Neural cell (in vitro differentiated cells): ENCODE data around the gene ICAM2. TPM values are rescaled to one million over a fixed set of nuclear protein-coding genes. Genes with fewer than 3 reads are reported as not detected.

Experiments used
- H2AFZ ChIP-seq: fragments of 200-600, 300-800 bp; sonication (generic), shearing (Covaris generic); 2 replicates; pipeline ENCODE4 v1.6.0; 2014; ENCODE audit warnings: low read depth, mild to moderate bottlenecking, antibody characterized with exemption, low read length, moderate library complexity
- H3F3A ChIP-seq: fragments of 200-600 bp; shearing (Covaris generic); 2 replicates; pipeline ENCODE4 v1.6.1; 2016; ENCODE audit warnings: mild to moderate bottlenecking, moderate library complexity, mixed read lengths, antibody characterized with exemption, low read length; ENCODE audit not compliant: insufficient read depth, poor library complexity, severe bottlenecking
- H3K27ac ChIP-seq: fragments of 200-600, 300-800 bp; sonication (generic), shearing (Covaris generic); 2 replicates; pipeline ENCODE4 v1.5.1; 2014; ENCODE audit warnings: mild to moderate bottlenecking, low read length, moderate library complexity
- H3K27me3 ChIP-seq: fragments of 300-800, 200-600 bp; sonication (generic), shearing (Covaris generic); 2 replicates; pipeline ENCODE4 v1.6.0; 2014; ENCODE audit warnings: mild to moderate bottlenecking, low read depth, low read length, moderate library complexity; ENCODE audit not compliant: insufficient read depth
- H3K36me3 ChIP-seq: fragments of 300-800, 200-600 bp; sonication (generic), shearing (Covaris generic); 2 replicates; pipeline ENCODE4 v1.5.1; 2014; ENCODE audit warnings: mild to moderate bottlenecking, antibody characterized with exemption, low read length, moderate library complexity; ENCODE audit not compliant: insufficient read depth
- H3K4me2 ChIP-seq: fragments of 300-800, 200-600 bp; sonication (generic), shearing (Covaris generic); 2 replicates; pipeline ENCODE4 v1.6.0; 2014; ENCODE audit warnings: mild to moderate bottlenecking, low read length
- H3K4me3 ChIP-seq: fragments of 300-800, 200-600 bp; sonication (generic), shearing (Covaris generic); 2 replicates; pipeline ENCODE4 v1.5.1; 2014; ENCODE audit warnings: mild to moderate bottlenecking, low read length, moderate library complexity
- H3K79me2 ChIP-seq: fragments of 200-600 bp; shearing (Covaris generic); replicated peaks from 2 replicates; pipeline ENCODE4 v1.6.0; 2014; ENCODE audit warnings: mild to moderate bottlenecking, low read length, moderate library complexity; ENCODE audit not compliant: insufficient read depth
- H3K9ac ChIP-seq: fragments of 300-800, 200-600 bp; sonication (generic), shearing (Covaris generic); 2 replicates; pipeline ENCODE4 v1.6.1; 2016; ENCODE audit warnings: mild to moderate bottlenecking, low read length, mixed read lengths
- H3K9me2 ChIP-seq: fragments of 200-600 bp; shearing (Covaris generic); 2 replicates; pipeline ENCODE4 v1.6.1; 2016; ENCODE audit warnings: mild to moderate bottlenecking, low read length, mixed read lengths; ENCODE audit not compliant: insufficient read depth
- H3K9me3 ChIP-seq: fragments of 200-600, 300-800 bp; sonication (generic), shearing (Covaris generic); 2 replicates; pipeline ENCODE4 v1.6.1; 2016; ENCODE audit warnings: mild to moderate bottlenecking, mixed run types, low read length, moderate library complexity, mixed read lengths
- H4K20me1 ChIP-seq: fragments of 200-600 bp; shearing (Covaris generic); 2 replicates; pipeline ENCODE4 v1.6.1; 2016; ENCODE audit warnings: mild to moderate bottlenecking, mixed run types; ENCODE audit not compliant: insufficient read depth
- CTCF ChIP-seq: fragments of 450-650 bp; IDR thresholded peaks from 2 replicates; pipeline ENCODE4 v1.5.1; 2014; ENCODE audit warnings: antibody characterized with exemption, mild to moderate bottlenecking, moderate library complexity; ENCODE audit not compliant: poor library complexity, severe bottlenecking
- EP300 ChIP-seq: fragments of 450-650 bp; conservative IDR thresholded peaks from 2 replicates; pipeline ENCODE4 v1.6.1; 2014; ENCODE audit warnings: antibody characterized with exemption, mild to moderate bottlenecking, moderate library complexity; ENCODE audit not compliant: poor library complexity, severe bottlenecking
- EZH2 ChIP-seq: fragments of 200-600, 300-800 bp; shearing (Covaris generic), sonication (generic); IDR thresholded peaks from 2 replicates; pipeline ENCODE4 v1.6.1; 2014; ENCODE audit warnings: antibody characterized with exemption, low read length, borderline replicate concordance, mild to moderate bottlenecking; ENCODE audit not compliant: insufficient read depth, poor library complexity, severe bottlenecking
- MXI1 ChIP-seq: fragments of 450-650 bp; conservative IDR thresholded peaks from 2 replicates; pipeline ENCODE4 v1.6.1; 2014; ENCODE audit warnings: antibody characterized with exemption, mild to moderate bottlenecking; ENCODE audit not compliant: poor library complexity, severe bottlenecking
- POLR2AphosphoS5 ChIP-seq: IDR thresholded peaks from 2 replicates; pipeline ENCODE4 v1.6.1; 2012
- RAD21 ChIP-seq: fragments of 450-650 bp; conservative IDR thresholded peaks from 2 replicates; pipeline ENCODE4 v1.6.1; 2014; ENCODE audit warnings: antibody characterized with exemption, mild to moderate bottlenecking, moderate library complexity
- REST ChIP-seq: IDR thresholded peaks from 2 replicates; pipeline ENCODE4 v1.6.1; 2012; ENCODE audit warnings: borderline replicate concordance
- SMC3 ChIP-seq: fragments of 450-650 bp; conservative IDR thresholded peaks from 2 replicates; pipeline ENCODE4 v1.6.1; 2014; ENCODE audit warnings: antibody characterized with exemption, mild to moderate bottlenecking, moderate library complexity; ENCODE audit not compliant: poor library complexity
- TAF1 ChIP-seq: IDR thresholded peaks from 2 replicates; pipeline ENCODE4 v1.6.1; 2012; ENCODE audit warnings: low read depth
- polyA plus RNA-seq: library from polyadenylated mRNA; depleted of rRNA; stranded (reverse); fragments of >200 nt; gene quantifications from 2 replicates; pipeline ENCODE4 v1.2.3, GENCODE V29; 2014

Gene ICAM2
- polyA plus RNA-seq, 1 donor from 2014 or later = not detected

GRCh38 chr17:63967953-63968352 is 52.5 kb downstream of the ICAM2 start:
- Histone ChIP-seq H4K20me1 (no peaks in the 10 kb centered on the region), H3K27me3 (no peaks in the 10 kb centered on the region), H3K4me2 (no peak overlapping the region), H3K4me3 (no peak overlapping the region), H3K9me2 (no peaks in the 10 kb centered on the region), H3K36me3 (no peaks in the 10 kb centered on the region), H3K9me3 (no peaks in the 10 kb centered on the region), H3K79me2 (no peaks in the 10 kb centered on the region), H2AFZ (no peak overlapping the region), H3K27ac (no peak overlapping the region), H3K9ac (no peak overlapping the region), H3F3A (no peaks in the 10 kb centered on the region)
- TF ChIP-seq CTCF (no peak), MXI1 (no peak), POLR2AphosphoS5 (no peak), EZH2 (no peak), REST (no peak), TAF1 (no peak), RAD21 (no peak), SMC3 (no peak), EP300 (no peak)

- Histone ChIP-seq H4K20me1 (no peaks in the 10 kb centered on the region), H3K27ac (no peak overlapping the region), H3K27me3 (no peaks in the 10 kb centered on the region), H3K4me2 (no peak overlapping the region), H3F3A (no peaks in the 10 kb centered on the region), H3K9me2 (no peaks in the 10 kb centered on the region), H3K9ac (no peak overlapping the region), H3K4me3 (no peak overlapping the region), H2AFZ (no peak overlapping the region), H3K79me2 (no peaks in the 10 kb centered on the region), H3K36me3 (no peaks in the 10 kb centered on the region), H3K9me3 (no peaks in the 10 kb centered on the region)
- TF ChIP-seq SMC3 (no peak), REST (no peak), TAF1 (no peak), CTCF (no peak), RAD21 (no peak), MXI1 (no peak), EZH2 (no peak), EP300 (no peak)
Observed at GRCh38 chr17:63966646-63967264, 53.7 kb downstream of the ICAM2 start.
